HepG2 (cell line): ENCODE measurements around the gene OAF. TPM values are rescaled to one million over a fixed set of nuclear protein-coding genes. Genes with fewer than 3 reads are reported as not detected.

Experiments used
- ATAC-seq: fragments of 200-7000 bp; cut with Tn5 transposase; 3 replicates; pipeline ENCODE4 v1.9.1; 2020; ENCODE audit warnings: mild to moderate bottlenecking, moderate library complexity
- BruUV-seq: library from RNA; stranded (reverse); fragments of 400-500 nt; replicated peaks from 2 replicates; lab custom pipeline; 2021; lab: Mats Ljungman, UMichigan
- CTCF ChIA-PET: fragments of 300-600 bp; formaldehyde crosslinking; extraction: SDS; loops from one replicate; lab custom pipeline; 2021; ENCODE audit warnings: low total read pairs, inconsistent platforms, low intra/inter-chr PET ratio; lab: Yijun Ruan, JAX
- POLR2A ChIA-PET: fragments of 350-600 bp; sonication (Branson Sonifier 250); formaldehyde crosslinking; loops from one replicate; lab custom pipeline; 2020; ENCODE audit warnings: antibody characterized with exemption, inconsistent platforms; lab: Yijun Ruan, JAX
- DNase-seq: peaks from one replicate; pipeline ENCODE4 v3.0.0-alpha.2; 2015; ENCODE audit warnings: low spot score
- FAIRE-seq: peaks from 3 replicates; lab custom pipeline; 2011; peaks lifted over from hg19 to GRCh38; lab: Jason Lieb, UNC
- H2AFZ ChIP-seq: one replicate; pipeline ENCODE4 v1.6.1; 2011; ENCODE audit warnings: low read length, inconsistent platforms
- H3K27ac ChIP-seq: fragments of 300-600 bp; 3 replicates; pipeline ENCODE4 v1.8.0; 2011; ENCODE audit warnings: mixed run types, mild to moderate bottlenecking, mixed read lengths, low read length, inconsistent platforms; ENCODE audit not compliant: insufficient read depth; ENCODE audit errors: extremely low read length
- H3K27me3 ChIP-seq, 2 experiments: fragments of 200-600 bp in 1 of 2; 2 replicates in 1 of 2; 3 replicates in 1 of 2; pipeline versions ENCODE4 v1.6.0 to v1.8.0; 2011; ENCODE audit warnings: low read length in 2 of 2, mild to moderate bottlenecking in 2 of 2, moderate library complexity in 2 of 2, inconsistent platforms in 1 of 2; ENCODE audit not compliant: insufficient read depth in 2 of 2, control insufficient read depth in 1 of 2
- H3K36me3 ChIP-seq, 2 experiments: fragments of 200-600 bp in 1 of 2; replicated peaks in 1 of 2; 2 replicates in 1 of 2; 3 replicates in 1 of 2; pipeline versions ENCODE4 v1.5.1 to v1.8.0; 2011; ENCODE audit warnings: low read length in 2 of 2, inconsistent platforms in 1 of 2; ENCODE audit not compliant: insufficient read depth in 2 of 2, control insufficient read depth in 1 of 2
- H3K4me1 ChIP-seq: 2 replicates; pipeline ENCODE4 v1.5.1; 2012; ENCODE audit warnings: low read length, inconsistent platforms; ENCODE audit not compliant: insufficient read depth
- H3K4me2 ChIP-seq: 2 replicates; pipeline ENCODE4 v1.6.0; 2011; ENCODE audit warnings: low read depth, low read length, inconsistent platforms
- H3K4me3 ChIP-seq, 3 experiments: fragments of 200-600 bp in 1 of 3; sonication (generic), shearing (Covaris generic) in 1 of 3; replicated peaks in 1 of 3; 2 replicates each; pipeline ENCODE4 v1.5.1; 2011 to 2016; ENCODE audit warnings: low read length in 3 of 3, inconsistent platforms in 2 of 3, low read depth in 2 of 3, mild to moderate bottlenecking in 2 of 3, control low read depth in 1 of 3, mixed read lengths in 1 of 3; ENCODE audit not compliant: insufficient read depth in 1 of 3
- H3K79me2 ChIP-seq: one replicate; pipeline ENCODE4 v1.6.1; 2011; ENCODE audit warnings: low read length, inconsistent platforms; ENCODE audit not compliant: insufficient read depth
- H3K9ac ChIP-seq: 2 replicates; pipeline ENCODE4 v1.6.0; 2011; ENCODE audit warnings: mild to moderate bottlenecking, low read depth, low read length, inconsistent platforms; ENCODE audit not compliant: insufficient read depth
- H3K9me3 ChIP-seq: 2 replicates; pipeline ENCODE4 v1.5.1; 2012; ENCODE audit warnings: mild to moderate bottlenecking, low read length
- H4K20me1 ChIP-seq: 2 replicates; pipeline ENCODE4 v1.6.0; 2011; ENCODE audit warnings: inconsistent platforms, mild to moderate bottlenecking, low read length, moderate library complexity; ENCODE audit not compliant: insufficient read depth
- CHCHD3 ChIP-seq: sonication (generic); formaldehyde crosslinking; IDR thresholded peaks from 2 replicates; pipeline ENCODE4 v1.8.0; 2022; ENCODE audit warnings: mild to moderate bottlenecking, missing genetic modification reagents, moderate library complexity
- FOXC1 ChIP-seq: sonication (generic); formaldehyde crosslinking; IDR thresholded peaks from 2 replicates; pipeline ENCODE4 v1.8.0; 2022; ENCODE audit warnings: mild to moderate bottlenecking, missing genetic modification reagents, borderline replicate concordance
- JUNB ChIP-seq: sonication (generic); formaldehyde crosslinking; IDR thresholded peaks from 2 replicates; pipeline ENCODE4 v1.8.0; 2022; ENCODE audit warnings: missing genetic modification reagents, mild to moderate bottlenecking, borderline replicate concordance
- MYC ChIP-seq: sonication (generic); formaldehyde crosslinking; IDR thresholded peaks from 2 replicates; pipeline ENCODE4 v1.9.0; 2021; ENCODE audit warnings: missing genetic modification reagents, borderline replicate concordance
- PAX8 ChIP-seq: sonication (generic); formaldehyde crosslinking; IDR thresholded peaks from 2 replicates; pipeline ENCODE4 v1.8.0; 2022; ENCODE audit warnings: mild to moderate bottlenecking, missing genetic modification reagents, borderline replicate concordance
- PHF5A ChIP-seq: IDR thresholded peaks from one replicate; pipeline ENCODE4 v1.6.1; 2018; ENCODE audit warnings: low read depth, missing genetic modification reagents; ENCODE audit not compliant: unreplicated experiment
- RFXANK ChIP-seq: IDR thresholded peaks from 2 replicates; pipeline ENCODE4 v1.6.1; 2016
- TARDBP ChIP-seq: sonication (generic); formaldehyde crosslinking; IDR thresholded peaks from 2 replicates; pipeline ENCODE4 v1.8.0; 2022; ENCODE audit warnings: mild to moderate bottlenecking, missing genetic modification reagents
- TBP ChIP-seq: sonication (generic); formaldehyde crosslinking; IDR thresholded peaks from 2 replicates; pipeline ENCODE4 v1.5.0; 2020; ENCODE audit warnings: missing genetic modification reagents
- U2AF1 ChIP-seq: fragments of 200-400 bp; formaldehyde crosslinking; optimal IDR thresholded peaks from 2 replicates; pipeline ENCODE3; 2017; ENCODE audit warnings: mild to moderate bottlenecking, low read depth, low read length
- ZC3H4 ChIP-seq: sonication (generic); formaldehyde crosslinking; IDR thresholded peaks from 2 replicates; pipeline ENCODE4 v1.4.0; 2020; ENCODE audit warnings: missing genetic modification reagents, borderline replicate concordance
- ZFP1 ChIP-seq: IDR thresholded peaks from 2 replicates; pipeline ENCODE4 v1.6.1; 2016
- ZNF136 ChIP-seq: sonication (generic); formaldehyde crosslinking; IDR thresholded peaks from 2 replicates; pipeline ENCODE4 v1.8.1; 2022; ENCODE audit warnings: low read depth, mild to moderate bottlenecking, moderate library complexity, missing genetic modification reagents
- ZNF552 ChIP-seq: sonication (generic); formaldehyde crosslinking; IDR thresholded peaks from 2 replicates; pipeline ENCODE4 v1.9.0; 2022; ENCODE audit warnings: missing genetic modification reagents, mild to moderate bottlenecking, borderline replicate concordance
- ZNF781 ChIP-seq: sonication (generic); formaldehyde crosslinking; IDR thresholded peaks from 2 replicates; pipeline ENCODE4 v1.5.1; 2020; ENCODE audit warnings: borderline replicate concordance, mild to moderate bottlenecking, missing genetic modification reagents; ENCODE audit errors: not compliant biosample characterization
- WGBS: methylation state at CpG from one replicate; pipeline ENCODE4 v1.1.6; 2017; ENCODE audit warnings: low lambda C conversion rate; 5-methylcytosine and 5-hydroxymethylcytosine counted together
- in situ Hi-C: cut with HindIII; loops from 2 replicates; pipeline ENCODE4 v1.10.0; 2017; ENCODE audit warnings: low pct_unique_long_range_greater_than_20kb; ENCODE audit not compliant: extremely low pct_ligation_motif_present
- intact Hi-C: fragments of 100-400 bp; cut with micrococcal nuclease; formaldehyde crosslinking; loops from one replicate; pipeline ENCODE4 v1.10.0; 2022; ENCODE audit not compliant: unreplicated experiment
- polyA plus RNA-seq, 8 experiments: library from polyadenylated mRNA; depleted of rRNA in 3 of 8; stranded (reverse) in 7 of 8; unstranded in 1 of 8; fragments of >200 nt; fragmentation: Illumina TruSeq in 4 of 8; extraction: Trizol in 4 of 8; gene quantifications; 2 replicates each; pipeline versions ENCODE4 v1.2.1 to v1.2.3, GENCODE V29; 2011 to 2016; ENCODE audit warnings: low read depth in 4 of 8, missing spikeins in 1 of 8, mixed read lengths in 1 of 8; ENCODE audit not compliant: insufficient read depth in 1 of 8
- total RNA-seq, 5 experiments: library from RNA; depleted of rRNA; stranded (reverse); fragments of >200 nt; fragmentation: Illumina TruSeq; extraction: Trizol; gene quantifications; 2 replicates each; pipeline ENCODE4 v1.2.3, GENCODE V29; 2016; ENCODE audit warnings: low read depth in 1 of 5
- TF ChIP-seq, protein P1 (sequence below): IDR thresholded peaks from 2 replicates; pipeline ENCODE4 v1.6.1; 2012; ENCODE audit warnings: low read depth, low read length, improper control_type of control experiment
- TF ChIP-seq, protein P2 (sequence below): sonication (generic); formaldehyde crosslinking; IDR thresholded peaks from 2 replicates; pipeline ENCODE4 v1.8.0; 2022; ENCODE audit warnings: missing genetic modification reagents, mild to moderate bottlenecking, borderline replicate concordance

The OAF gene
- total and polyA plus RNA-seq, 2 of the 13 experiments (the other 11 are each of a cell fraction or from before 2014, with no cell fraction given): 63.7 to 94.6 TPM

DNA sequence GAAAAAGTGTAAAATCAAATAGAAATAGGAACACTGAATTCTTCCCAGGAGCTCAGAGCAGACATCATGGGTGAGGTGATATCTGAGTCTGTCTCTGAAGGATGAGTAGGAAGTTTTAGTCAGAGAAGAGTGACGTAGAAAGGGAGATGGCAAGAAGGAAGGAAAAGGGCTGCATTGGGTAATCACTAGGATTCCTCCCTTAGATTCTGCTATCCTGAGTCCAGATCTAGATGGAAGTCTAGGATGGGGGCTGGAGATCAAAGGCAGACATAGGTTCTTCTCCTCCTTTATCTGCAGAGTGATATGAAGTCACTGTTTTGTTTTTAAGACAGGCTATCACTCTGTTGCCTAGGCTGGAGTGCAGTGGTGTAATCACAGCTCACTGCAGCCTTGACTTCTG is 59.6 kb downstream of the OAF start (continued):
- TF ChIP-seq TARDBP (CRISPR knock-in tag): no peak

DNA sequence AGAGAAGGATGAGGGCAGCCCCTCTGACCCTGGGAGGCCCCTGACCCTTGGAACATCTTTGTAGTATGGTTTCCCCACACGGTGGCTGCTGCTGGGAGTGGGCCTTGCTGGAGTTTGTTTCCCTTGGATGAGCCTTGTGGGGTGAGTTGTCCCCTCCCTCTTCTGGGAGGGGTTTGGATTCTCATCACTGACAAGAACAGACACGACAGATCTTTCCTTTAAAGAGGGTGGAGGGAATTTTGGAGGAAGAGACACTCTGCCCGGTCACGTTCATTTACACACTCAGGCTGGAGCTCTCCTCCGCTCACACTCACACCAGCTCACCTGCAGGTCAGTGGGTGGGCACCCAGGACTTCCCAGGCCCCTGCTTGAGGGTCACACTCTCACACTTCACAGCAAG is 60.8 kb downstream of the OAF start:
- Histone ChIP-seq H3K4me2 (no peak overlapping the region), H3K9ac (no peak overlapping the region), H3K4me1 (no peaks in the 10 kb centered on the region), H3K36me3 (no peaks in the 10 kb centered on the region), H3K9me3 (no peaks in the 10 kb centered on the region), H3K27me3 (peaks cover 0 to 24% of the 10 kb centered on the region in 2 experiments; a peak in 3 of 5 replicates), H4K20me1 (no peaks in the 10 kb centered on the region), H2AFZ (no peak overlapping the region), H3K4me3 (no peak overlapping the region), H3K79me2 (no peaks in the 10 kb centered on the region), H3K27ac (no peak overlapping the region)
- intact Hi-C loops: no loop called here
- ChIA-PET POLR2A (no interaction called here), CTCF (no interaction called here)
- WGBS: 15% methylated on average over 2 of the region's 5 CpGs
- TF ChIP-seq, protein P1, sequence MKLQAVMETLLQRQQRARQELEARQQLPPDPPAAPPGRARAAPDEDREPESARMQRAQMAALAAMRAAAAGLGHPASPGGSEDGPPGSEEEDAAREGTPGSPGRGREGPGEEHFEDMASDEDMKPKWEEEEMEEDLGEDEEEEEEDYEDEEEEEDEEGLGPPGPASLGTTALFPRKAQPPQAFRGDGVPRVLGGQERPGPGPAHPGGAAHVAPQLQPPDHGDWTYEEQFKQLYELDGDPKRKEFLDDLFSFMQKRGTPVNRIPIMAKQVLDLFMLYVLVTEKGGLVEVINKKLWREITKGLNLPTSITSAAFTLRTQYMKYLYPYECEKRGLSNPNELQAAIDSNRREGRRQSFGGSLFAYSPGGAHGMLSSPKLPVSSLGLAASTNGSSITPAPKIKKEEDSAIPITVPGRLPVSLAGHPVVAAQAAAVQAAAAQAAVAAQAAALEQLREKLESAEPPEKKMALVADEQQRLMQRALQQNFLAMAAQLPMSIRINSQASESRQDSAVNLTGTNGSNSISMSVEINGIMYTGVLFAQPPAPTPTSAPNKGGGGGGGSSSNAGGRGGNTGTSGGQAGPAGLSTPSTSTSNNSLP: no peak
- TF ChIP-seq U2AF1 (no peak), FOXC1 (CRISPR knock-in tag) (no peak)
- in situ Hi-C loops: no loop called here
- DNase-seq (no peak), FAIRE-seq (no peak), ATAC-seq (no peak)
- no TSS peak for BruUV-seq

DNA sequence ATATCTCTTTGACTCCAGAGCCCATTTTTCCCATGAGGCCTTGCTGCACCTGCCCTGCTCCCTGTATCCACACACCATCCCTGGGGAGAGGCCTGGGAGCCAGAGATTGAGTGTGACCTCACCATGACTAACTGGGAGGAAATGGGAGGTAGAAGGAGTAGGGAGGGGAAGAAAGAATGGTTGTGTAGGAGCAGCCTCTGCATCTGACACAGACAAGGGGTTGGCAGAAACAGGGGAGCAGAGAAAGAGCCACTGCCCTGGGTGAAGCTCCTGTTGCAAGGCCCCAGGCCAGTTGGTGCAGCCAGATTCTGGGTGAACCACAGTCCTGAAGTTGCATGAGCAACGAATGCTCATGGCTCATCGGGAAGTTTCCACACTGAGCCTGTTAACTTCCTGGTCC is 61.5 kb downstream of the OAF start:
- no peak overlapping the region for H3K4me2 ChIP-seq
- H2AFZ ChIP-seq: no peak overlapping the region
- WGBS: 79% methylated on average over 2 of the region's 2 CpGs
- intact Hi-C loops: no loop called here
- no peaks in the 10 kb centered on the region for H3K79me2 ChIP-seq
- in situ Hi-C loops: no loop called here
- H3K9ac ChIP-seq: no peak overlapping the region
- no peaks in the 10 kb centered on the region for H3K36me3 ChIP-seq
- H3K27me3 ChIP-seq: peaks cover 0 to 18% of the 10 kb centered on the region in 2 experiments; a peak in 3 of 5 replicates
- ChIA-PET CTCF (no interaction called here), POLR2A (no interaction called here)
- no peaks in the 10 kb centered on the region for H3K4me1 ChIP-seq
- BruUV-seq: no TSS peak
- FAIRE-seq (no peak), DNase-seq (no peak), ATAC-seq (no peak)
- H3K9me3 ChIP-seq: no peaks in the 10 kb centered on the region
- no peaks in the 10 kb centered on the region for H4K20me1 ChIP-seq
- no peak overlapping the region for H3K27ac ChIP-seq
- H3K4me3 ChIP-seq: no peak overlapping the region
- TF ChIP-seq CHCHD3 (CRISPR knock-in tag) (no peak), ZNF781 (CRISPR knock-in tag) (no peak), ZNF552 (no peak), MYC (CRISPR knock-in tag) (no peak), PAX8 (CRISPR knock-in tag) (no peak), JUNB (CRISPR knock-in tag) (no peak), RFXANK (CRISPR knock-in tag) (no peak), ZNF136 (no peak), ZC3H4 (CRISPR knock-in tag) (no peak), ZFP1 (CRISPR knock-in tag) (no peak), TBP (CRISPR knock-in tag) (no peak), PHF5A (no peak)
- TF ChIP-seq, protein P2, sequence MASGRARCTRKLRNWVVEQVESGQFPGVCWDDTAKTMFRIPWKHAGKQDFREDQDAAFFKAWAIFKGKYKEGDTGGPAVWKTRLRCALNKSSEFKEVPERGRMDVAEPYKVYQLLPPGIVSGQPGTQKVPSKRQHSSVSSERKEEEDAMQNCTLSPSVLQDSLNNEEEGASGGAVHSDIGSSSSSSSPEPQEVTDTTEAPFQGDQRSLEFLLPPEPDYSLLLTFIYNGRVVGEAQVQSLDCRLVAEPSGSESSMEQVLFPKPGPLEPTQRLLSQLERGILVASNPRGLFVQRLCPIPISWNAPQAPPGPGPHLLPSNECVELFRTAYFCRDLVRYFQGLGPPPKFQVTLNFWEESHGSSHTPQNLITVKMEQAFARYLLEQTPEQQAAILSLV: no peak
